A549 (cell line): ENCODE data around the gene SART3.

Source experiments
- POLR2AphosphoS2 ChIP-seq: conservative IDR thresholded peaks from 2 replicates; pipeline ENCODE4 v1.6.1; 2012; ENCODE audit warnings: low read length, improper control_type of control experiment, inconsistent platforms
- RFX5 ChIP-seq: fragments of 450-650 bp; IDR thresholded peaks from 2 replicates; pipeline ENCODE4 v1.7.1; 2014; ENCODE audit warnings: antibody characterized with exemption, mild to moderate bottlenecking, moderate library complexity
- RNF2 ChIP-seq: fragments of 200-600 bp; sonication (generic); IDR thresholded peaks from 2 replicates; pipeline ENCODE4 v1.6.1; 2016; ENCODE audit warnings: low read depth, mild to moderate bottlenecking, antibody characterized with exemption, moderate library complexity, borderline replicate concordance
- ZSCAN20 ChIP-seq: fragments of 250-450 bp; sonication (Bioruptor Pico); IDR thresholded peaks from 2 replicates; pipeline ENCODE4 v1.8.0; 2022; ENCODE audit warnings: mild to moderate bottlenecking, moderate library complexity
- TF ChIP-seq, protein P1 (sequence below): fragments of >200 bp; sonication (Bioruptor Twin); formaldehyde crosslinking; IDR thresholded peaks from 3 replicates; pipeline ENCODE4 v1.5.1; 2016

DNA sequence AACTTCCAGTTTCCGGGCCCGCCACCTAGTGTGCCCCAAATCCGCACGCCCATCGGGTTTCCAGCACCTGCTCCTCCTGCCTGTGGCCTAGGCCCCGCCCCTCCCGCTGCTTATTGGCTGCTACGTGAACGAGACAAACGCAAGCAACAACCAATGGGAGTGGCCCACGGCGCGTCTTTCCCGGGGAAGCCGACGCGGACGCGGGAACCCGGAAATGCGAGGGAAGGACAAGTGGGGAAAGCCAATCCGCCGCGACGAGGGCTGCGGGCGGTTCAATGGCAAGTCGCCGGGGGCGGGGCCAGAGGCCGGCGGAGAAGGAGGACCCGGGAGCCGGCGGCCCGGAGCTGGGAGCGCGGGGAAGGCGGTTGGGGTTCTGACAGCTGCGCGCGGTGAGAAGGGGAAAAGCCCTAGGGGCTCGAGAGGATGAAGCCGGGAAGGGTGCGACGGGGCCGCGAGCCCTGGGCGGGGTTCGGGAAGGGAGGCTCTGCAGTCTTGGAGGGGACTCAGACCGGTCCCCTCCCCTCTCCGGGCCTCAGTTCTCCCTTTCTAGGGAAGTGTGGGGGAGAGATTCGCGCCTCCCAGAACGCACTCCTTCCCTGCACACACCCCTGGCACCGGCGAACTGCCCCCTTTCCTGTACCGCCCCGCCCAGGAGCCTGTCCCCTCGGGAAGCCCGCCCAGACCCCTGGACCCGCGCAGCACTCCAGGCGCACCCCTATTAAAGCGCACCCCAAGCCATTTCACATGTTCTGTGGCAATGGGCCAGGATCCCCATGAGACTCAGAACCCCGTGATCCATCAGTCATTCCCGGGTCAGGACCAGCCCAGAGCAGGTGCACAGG, 45.8 kb downstream of the SART3 start, which contains the start of gene FICD:
- TF ChIP-seq RNF2 (no peak), RFX5 (peak; percentile 62; the same call in 1 of the 2 replicates), POLR2AphosphoS2 (no peak), ZSCAN20 (CRISPR knock-in tag) (no peak)
- TF ChIP-seq, protein P1, sequence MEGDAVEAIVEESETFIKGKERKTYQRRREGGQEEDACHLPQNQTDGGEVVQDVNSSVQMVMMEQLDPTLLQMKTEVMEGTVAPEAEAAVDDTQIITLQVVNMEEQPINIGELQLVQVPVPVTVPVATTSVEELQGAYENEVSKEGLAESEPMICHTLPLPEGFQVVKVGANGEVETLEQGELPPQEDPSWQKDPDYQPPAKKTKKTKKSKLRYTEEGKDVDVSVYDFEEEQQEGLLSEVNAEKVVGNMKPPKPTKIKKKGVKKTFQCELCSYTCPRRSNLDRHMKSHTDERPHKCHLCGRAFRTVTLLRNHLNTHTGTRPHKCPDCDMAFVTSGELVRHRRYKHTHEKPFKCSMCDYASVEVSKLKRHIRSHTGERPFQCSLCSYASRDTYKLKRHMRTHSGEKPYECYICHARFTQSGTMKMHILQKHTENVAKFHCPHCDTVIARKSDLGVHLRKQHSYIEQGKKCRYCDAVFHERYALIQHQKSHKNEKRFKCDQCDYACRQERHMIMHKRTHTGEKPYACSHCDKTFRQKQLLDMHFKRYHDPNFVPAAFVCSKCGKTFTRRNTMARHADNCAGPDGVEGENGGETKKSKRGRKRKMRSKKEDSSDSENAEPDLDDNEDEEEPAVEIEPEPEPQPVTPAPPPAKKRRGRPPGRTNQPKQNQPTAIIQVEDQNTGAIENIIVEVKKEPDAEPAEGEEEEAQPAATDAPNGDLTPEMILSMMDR = no peak
